Measurements from ENCODE around the gene PARD6G.

PARD6G gene

GRCh38 chr18:80210312-80211083 is 36.8 kb downstream of the PARD6G start:
- DNase-seq (ENCODE audit: low read depth), result no peak

GRCh38 chr18:80208620-80209019 is 38.7 kb downstream of the PARD6G start:
- no peak for DNase-seq (ENCODE audit: low read depth)

GRCh38 chr18:80205294-80205693 is 42.0 kb downstream of the PARD6G start:
- no peak for DNase-seq (ENCODE audit: low read depth)

GRCh38 chr18:80204142-80204541 is 43.2 kb downstream of the PARD6G start:
- DNase-seq (ENCODE audit: low read depth), result no peak

GRCh38 chr18:80203249-80203648 is 44.1 kb downstream of the PARD6G start:
- no peak for DNase-seq (ENCODE audit: low read depth)

GRCh38 chr18:80202264-80202998 is 44.9 kb downstream of the PARD6G start:
- DNase-seq (ENCODE audit: low read depth), result no peak

- no peak for DNase-seq (ENCODE audit: low read depth)
These were observed 45.6 kb downstream of the PARD6G start for GRCh38 chr18:80201739-80202138.

GRCh38 chr18:80200932-80201672 is 46.2 kb downstream of the PARD6G start:
- DNase-seq (ENCODE audit: low read depth), result no peak

GRCh38 chr18:80200171-80200931 is 47.0 kb downstream of the PARD6G start:
- DNase-seq (ENCODE audit: low read depth), result no peak

GRCh38 chr18:80198994-80199748 is 48.1 kb downstream of the PARD6G start:
- no peak for DNase-seq (ENCODE audit: low read depth)

- DNase-seq (ENCODE audit: low read depth), result no peak
These were observed 48.9 kb downstream of the PARD6G start for GRCh38 chr18:80198391-80198790.

GRCh38 chr18:80197528-80197927 is 49.8 kb downstream of the PARD6G start:
- DNase-seq (ENCODE audit: low read depth), result no peak

- no peak for DNase-seq (ENCODE audit: low read depth)
These were observed 50.6 kb downstream of the PARD6G start for GRCh38 chr18:80196528-80197320.

GRCh38 chr18:80194874-80195570 is 52.3 kb downstream of the PARD6G start:
- no peak for DNase-seq (ENCODE audit: low read depth)

- DNase-seq (ENCODE audit: low read depth), result no peak
These were observed 53.6 kb downstream of the PARD6G start for GRCh38 chr18:80193701-80194100.

GRCh38 chr18:80192653-80193385 is 54.5 kb downstream of the PARD6G start:
- DNase-seq (ENCODE audit: low read depth), result no peak

- DNase-seq (ENCODE audit: low read depth), result no peak
These were observed 55.2 kb downstream of the PARD6G start for GRCh38 chr18:80191907-80192652.

GRCh38 chr18:80191264-80191663 is 56.0 kb downstream of the PARD6G start:
- no peak for DNase-seq (ENCODE audit: low read depth)

All from GM04504 (cell line).